ENCODE results near the gene VEPH1. TPM values are rescaled to one million over a fixed set of nuclear protein-coding genes. Genes with fewer than 3 reads are reported as not detected.

The VEPH1 gene
- total RNA-seq, 1 experiment from 2014 or later: 0.32 TPM

DNA sequence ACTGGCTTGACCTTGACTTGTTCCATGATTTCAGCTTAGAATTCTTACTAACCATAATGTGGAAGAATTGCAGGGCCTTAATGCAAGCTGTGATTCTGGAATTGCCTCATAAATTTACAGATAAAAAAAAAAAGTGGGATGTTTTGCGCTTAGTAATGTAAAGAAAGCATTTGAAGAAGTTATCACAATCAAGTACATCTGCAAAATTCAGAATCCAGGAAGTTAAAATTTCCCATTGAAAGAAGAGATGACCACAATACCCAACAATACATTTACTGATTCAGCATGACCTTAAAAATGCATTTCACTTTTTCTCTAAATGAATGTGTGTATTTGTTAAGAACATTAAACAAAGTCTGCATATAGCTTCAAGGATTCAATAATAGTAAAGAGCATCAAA is 278.2 kb downstream of the VEPH1 start:
- BruUV-seq (replicated peaks): no TSS peak
- intact Hi-C loops (cut with micrococcal nuclease; ENCODE audit: unreplicated experiment): no loop called here
- CTCF ChIA-PET: no interaction called here
- Histone ChIP-seq H3K4me1 (ENCODE audit: insufficient read depth, low read length, poor library complexity, severe bottlenecking) (no peaks in the 10 kb centered on the region), H3K36me3 (ENCODE audit: insufficient read depth, low read length, poor library complexity, severe bottlenecking) (no peaks in the 10 kb centered on the region), H3K4me3 (ENCODE audit: low read depth, low read length, poor library complexity, severe bottlenecking) (no peak overlapping the region), H3K9me3 (ENCODE audit: low read depth, low read length, poor library complexity, severe bottlenecking) (no peaks in the 10 kb centered on the region), H3K27ac (ENCODE audit: low read depth, low read length, poor library complexity, severe bottlenecking) (no peak overlapping the region), H3K27me3 (replicated peaks; ENCODE audit: insufficient read depth, low read depth, low read length, poor library complexity) (no peaks in the 10 kb centered on the region)
- POLR2A ChIA-PET (ENCODE audit: low non-redundant PET): no interaction called here
- no peak for TF ChIP-seq CTCF (conservative IDR thresholded peaks at IDR 0.05; ENCODE audit: low read depth, low read length)
- no peak for TF ChIP-seq EZH2 (IDR thresholded peaks at IDR 0.05; ENCODE audit: borderline replicate concordance, low read depth, low read length, poor library complexity, severe bottlenecking)
- no peak for DNase-seq (ENCODE audit: low spot score)

- H3K27me3 ChIP-seq (replicated peaks; ENCODE audit: insufficient read depth, low read depth, low read length, poor library complexity): no peaks in the 10 kb centered on the region
- CTCF ChIA-PET: no interaction called here
- POLR2A ChIA-PET (ENCODE audit: low non-redundant PET): no interaction called here
- no peak for DNase-seq (ENCODE audit: low spot score)
- no peak for TF ChIP-seq CTCF (conservative IDR thresholded peaks at IDR 0.05; ENCODE audit: low read depth, low read length)
- no peak for TF ChIP-seq EZH2 (IDR thresholded peaks at IDR 0.05; ENCODE audit: borderline replicate concordance, low read depth, low read length, poor library complexity, severe bottlenecking)
- intact Hi-C loops (cut with micrococcal nuclease; ENCODE audit: unreplicated experiment): no loop called here
- no peak overlapping the region for H3K27ac ChIP-seq (ENCODE audit: low read depth, low read length, poor library complexity, severe bottlenecking)
- no peak overlapping the region for H3K4me3 ChIP-seq (ENCODE audit: low read depth, low read length, poor library complexity, severe bottlenecking)
- H3K36me3 ChIP-seq (ENCODE audit: insufficient read depth, low read length, poor library complexity, severe bottlenecking): no peaks in the 10 kb centered on the region
- no TSS peak for BruUV-seq (replicated peaks)
- no peaks in the 10 kb centered on the region for H3K9me3 ChIP-seq (ENCODE audit: low read depth, low read length, poor library complexity, severe bottlenecking)
- H3K4me1 ChIP-seq (ENCODE audit: insufficient read depth, low read length, poor library complexity, severe bottlenecking): no peaks in the 10 kb centered on the region
These were observed 282.3 kb downstream of the VEPH1 start for GRCh38 chr3:157220883-157221282.

GRCh38 chr3:157220211-157220610 is 283.0 kb downstream of the VEPH1 start:
- no peaks in the 10 kb centered on the region for H3K27me3 ChIP-seq (replicated peaks; ENCODE audit: insufficient read depth, low read depth, low read length, poor library complexity)
- H3K36me3 ChIP-seq (ENCODE audit: insufficient read depth, low read length, poor library complexity, severe bottlenecking): no peaks in the 10 kb centered on the region
- no TSS peak for BruUV-seq (replicated peaks)
- TF ChIP-seq CTCF (conservative IDR thresholded peaks at IDR 0.05; ENCODE audit: low read depth, low read length): no peak
- TF ChIP-seq EZH2 (IDR thresholded peaks at IDR 0.05; ENCODE audit: borderline replicate concordance, low read depth, low read length, poor library complexity, severe bottlenecking): no peak
- ChIA-PET CTCF (no interaction called here), POLR2A (ENCODE audit: low non-redundant PET) (no interaction called here)
- intact Hi-C loops (cut with micrococcal nuclease; ENCODE audit: unreplicated experiment): no loop called here
- H3K4me1 ChIP-seq (ENCODE audit: insufficient read depth, low read length, poor library complexity, severe bottlenecking): no peaks in the 10 kb centered on the region
- DNase-seq (ENCODE audit: low spot score): no peak
- no peaks in the 10 kb centered on the region for H3K9me3 ChIP-seq (ENCODE audit: low read depth, low read length, poor library complexity, severe bottlenecking)
- no peak overlapping the region for H3K27ac ChIP-seq (ENCODE audit: low read depth, low read length, poor library complexity, severe bottlenecking)
- no peak overlapping the region for H3K4me3 ChIP-seq (ENCODE audit: low read depth, low read length, poor library complexity, severe bottlenecking)

Data from A673 (cell line).